Ishikawa (cell line): ENCODE data around the gene SLIT3.

ENCODE experiments used
- MAX ChIP-seq: IDR thresholded peaks from 2 replicates; pipeline ENCODE4 v1.6.1; 2012
- REST ChIP-seq: IDR thresholded peaks from 2 replicates; pipeline ENCODE4 v1.6.1; 2012; ENCODE audit warnings: low read depth, mild to moderate bottlenecking

DNA sequence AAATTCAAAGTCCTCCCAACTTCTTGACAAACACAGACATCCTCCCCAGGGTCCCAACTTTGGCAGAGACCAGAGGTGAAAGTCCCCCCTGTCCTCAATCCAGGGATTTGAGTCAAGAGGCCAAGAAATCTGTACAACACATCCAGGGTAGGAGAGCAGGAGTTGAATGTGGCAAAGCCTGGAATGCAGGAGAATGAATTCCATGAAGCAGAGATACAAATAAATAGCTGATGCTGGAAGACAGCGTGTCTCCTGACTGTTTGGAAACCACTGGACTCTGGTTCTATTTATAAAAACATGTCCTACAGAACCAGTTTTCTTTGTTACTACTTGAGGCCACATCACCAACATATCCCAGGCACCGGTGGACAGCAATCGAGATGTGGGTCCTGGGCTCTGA is 43.7 kb upstream of the SLIT3 start:
- TF ChIP-seq REST, result no peak
- no peak for TF ChIP-seq MAX
